Stimulated activated CD4-positive, alpha-beta T cell treated with anti-CD3 and anti-CD28 coated beads, Interleukin-4, amount 100 ng/mL, for 4 hours (primary cell): ENCODE data around the gene IFT122.

Experiments
- DNase-seq, 2 experiments: peaks; one replicate each; pipeline ENCODE4 v3.0.0-alpha.2; 2020

The IFT122 gene

DNA sequence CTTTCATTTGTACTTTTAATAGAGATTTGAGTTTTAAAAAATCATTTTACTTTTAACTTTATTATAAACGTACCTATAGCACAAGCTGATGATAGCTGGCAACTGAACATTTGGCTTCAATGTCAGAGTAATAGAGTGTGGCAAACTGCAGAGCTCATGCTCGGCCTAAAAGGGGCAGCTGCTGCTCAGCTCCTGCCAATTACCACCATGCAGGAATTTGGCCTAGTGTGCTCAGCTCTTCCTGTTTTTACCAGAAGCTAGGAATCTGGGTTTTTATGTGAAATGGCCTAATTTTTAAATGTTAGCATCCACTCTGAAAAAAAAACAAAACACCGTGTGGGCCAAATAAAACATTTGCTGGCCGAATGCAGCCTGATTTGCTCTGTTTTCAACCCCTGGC is 1.8 kb downstream of the IFT122 start:
- DNase-seq, result no peak

- no peak for DNase-seq
These were observed 2.5 kb downstream of the IFT122 start for GRCh38 chr3:129442486-129442885.

GRCh38 chr3:129442947-129443346 is 2.9 kb downstream of the IFT122 start:
- DNase-seq, result no peak

- DNase-seq, result no peak
These were observed 5.4 kb downstream of the IFT122 start for GRCh38 chr3:129445471-129445870.

GRCh38 chr3:129446926-129447325 is 6.9 kb downstream of the IFT122 start:
- DNase-seq, result no peak

DNA sequence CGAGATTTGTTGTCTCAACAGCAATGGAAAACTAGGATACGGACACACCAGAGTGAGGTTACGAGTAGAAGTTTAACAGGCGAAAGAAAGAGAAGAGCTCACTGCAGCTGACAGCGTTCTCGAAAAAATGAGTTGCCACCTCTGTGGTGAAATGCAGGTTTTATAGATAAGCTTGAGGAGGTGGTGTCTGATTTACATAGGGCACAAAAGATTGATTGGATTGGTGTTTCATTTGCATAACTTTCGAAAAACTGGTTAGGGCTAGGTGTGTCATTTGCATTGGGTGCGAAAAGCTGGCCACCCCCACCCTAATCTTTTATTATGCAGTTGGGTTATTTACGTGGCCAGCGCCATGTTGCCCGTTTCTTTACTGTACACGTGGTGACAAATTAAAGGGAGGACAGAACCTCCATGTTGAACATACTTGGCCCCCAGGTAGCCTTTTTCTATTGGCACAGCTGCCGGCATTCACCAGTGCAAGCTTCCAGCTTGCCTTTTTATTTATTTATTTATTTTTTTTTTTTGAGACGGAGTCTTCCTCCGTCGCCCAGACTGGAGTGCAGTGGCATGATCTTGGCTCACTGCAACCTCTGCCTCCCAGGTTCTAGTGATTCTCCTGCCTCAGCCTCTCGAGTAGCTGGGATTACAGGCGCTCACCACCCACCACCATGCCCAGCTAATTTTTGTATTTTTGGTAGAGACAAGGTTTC is 8.3 kb downstream of the IFT122 start:
- DNase-seq, result no peak

DNA sequence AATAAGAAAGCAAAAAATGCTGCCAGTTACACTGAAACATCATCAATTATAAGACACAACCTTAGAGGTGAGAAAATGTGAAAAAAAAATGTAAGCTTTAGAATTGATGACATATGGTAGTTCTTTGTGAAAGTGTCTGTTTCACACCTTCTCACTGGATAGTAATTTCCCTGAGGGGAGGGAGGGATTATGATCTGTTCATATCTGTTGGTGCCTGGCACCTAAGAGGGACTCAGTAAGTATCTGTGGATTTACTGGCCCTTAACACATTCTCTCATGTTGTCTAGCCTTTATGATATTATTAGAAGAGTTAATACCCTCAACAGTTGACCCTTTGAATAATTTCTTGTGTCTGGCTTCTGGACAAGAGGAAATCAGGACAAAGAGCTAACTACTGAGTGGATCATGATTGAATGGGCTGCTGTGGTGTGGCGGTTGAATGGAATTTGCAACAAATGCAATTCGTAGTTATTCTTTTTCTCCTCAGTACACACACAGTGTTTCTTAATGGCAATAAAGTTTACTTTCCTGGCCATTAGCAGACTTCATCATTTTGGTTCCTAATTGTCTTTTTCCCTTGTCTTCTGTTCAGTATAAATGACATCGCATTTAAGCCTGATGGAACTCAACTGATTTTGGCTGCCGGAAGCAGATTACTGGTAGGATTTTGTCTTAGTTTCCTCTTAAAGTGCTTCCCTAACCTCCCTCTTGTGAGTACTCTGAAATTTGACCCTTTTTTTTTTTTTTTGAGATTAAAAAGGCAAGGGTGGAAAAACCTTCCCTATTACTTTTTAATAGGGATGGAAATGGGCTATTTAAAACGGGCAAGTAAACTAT is 9.5 kb downstream of the IFT122 start:
- DNase-seq, result no peak

- DNase-seq, result no peak
These were observed 13.7 kb downstream of the IFT122 start for GRCh38 chr3:129453732-129454131.

GRCh38 chr3:129460155-129460554 is 20.1 kb downstream of the IFT122 start:
- no peak for DNase-seq

DNA sequence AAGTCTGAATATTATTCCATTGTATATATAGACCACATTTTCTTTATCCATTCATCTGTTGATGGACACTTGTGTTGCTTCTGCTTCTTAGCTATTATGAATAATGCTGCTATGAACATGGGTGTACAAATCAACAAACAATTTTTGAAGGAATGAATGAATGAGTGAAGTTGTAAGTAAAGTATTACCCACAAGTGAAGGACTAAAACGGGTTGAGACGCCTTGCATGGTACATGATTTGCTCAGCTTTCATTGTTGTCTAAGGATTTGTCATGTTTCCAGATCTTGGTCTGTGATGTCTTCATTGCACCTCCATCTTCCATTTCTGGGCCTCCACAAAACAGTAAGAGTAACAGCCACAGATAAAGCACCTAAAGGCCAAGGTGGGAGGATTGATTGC is 20.5 kb downstream of the IFT122 start:
- DNase-seq, result no peak

- DNase-seq, result no peak
These were observed 21.0 kb downstream of the IFT122 start for GRCh38 chr3:129461022-129461421.

GRCh38 chr3:129461461-129462146 is 21.6 kb downstream of the IFT122 start:
- no peak for DNase-seq

DNA sequence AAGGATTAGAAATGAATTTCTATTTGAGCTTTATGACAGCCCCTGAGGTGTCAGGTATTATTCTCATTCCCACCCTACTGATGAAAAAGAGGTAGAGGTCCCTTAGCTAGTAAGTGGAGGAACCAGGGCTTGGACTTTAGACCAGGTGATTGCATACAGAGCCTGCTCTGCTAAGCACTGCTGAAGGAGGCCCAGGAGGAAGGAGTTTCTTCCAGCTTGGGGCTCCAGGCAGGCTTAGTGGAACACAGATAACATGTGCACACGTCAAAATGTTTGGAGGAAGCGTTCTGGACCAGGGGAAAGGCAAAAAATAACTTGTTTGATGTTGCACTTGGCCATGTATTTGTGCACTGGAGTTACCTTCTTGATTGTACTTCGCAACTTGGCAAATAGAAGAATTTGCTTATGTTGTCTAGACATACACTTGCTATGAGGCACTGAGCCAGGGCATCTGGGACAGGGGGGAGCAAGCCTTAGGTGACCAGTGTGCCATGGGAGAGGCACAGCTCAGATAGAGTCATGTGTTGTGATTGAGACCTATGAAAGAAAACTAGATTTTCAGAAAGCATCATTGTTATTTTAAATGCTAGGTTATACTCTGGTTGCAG is 22.4 kb downstream of the IFT122 start:
- no peak for DNase-seq

DNA sequence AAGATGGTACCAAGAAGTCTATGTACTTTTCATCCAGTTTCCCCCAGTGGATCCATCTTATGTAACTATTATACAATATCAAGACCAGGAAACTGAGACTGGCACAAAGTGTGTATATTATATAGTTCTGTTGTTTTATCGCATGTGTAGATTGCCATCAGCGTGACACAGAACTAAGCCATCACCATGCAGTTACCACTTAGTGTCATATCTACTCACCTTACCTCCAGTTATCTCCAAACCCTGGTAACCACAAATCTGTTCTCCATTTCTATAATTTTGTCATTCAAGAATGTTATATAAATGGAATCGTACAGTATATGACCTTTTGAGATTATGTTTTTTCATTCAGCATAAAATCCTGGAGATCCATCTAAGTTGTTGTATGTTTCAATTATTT is 23.1 kb downstream of the IFT122 start:
- DNase-seq, result no peak

- no peak for DNase-seq
These were observed 23.7 kb downstream of the IFT122 start for GRCh38 chr3:129463716-129464115.

GRCh38 chr3:129467932-129468331 is 27.9 kb downstream of the IFT122 start:
- no peak for DNase-seq

DNA sequence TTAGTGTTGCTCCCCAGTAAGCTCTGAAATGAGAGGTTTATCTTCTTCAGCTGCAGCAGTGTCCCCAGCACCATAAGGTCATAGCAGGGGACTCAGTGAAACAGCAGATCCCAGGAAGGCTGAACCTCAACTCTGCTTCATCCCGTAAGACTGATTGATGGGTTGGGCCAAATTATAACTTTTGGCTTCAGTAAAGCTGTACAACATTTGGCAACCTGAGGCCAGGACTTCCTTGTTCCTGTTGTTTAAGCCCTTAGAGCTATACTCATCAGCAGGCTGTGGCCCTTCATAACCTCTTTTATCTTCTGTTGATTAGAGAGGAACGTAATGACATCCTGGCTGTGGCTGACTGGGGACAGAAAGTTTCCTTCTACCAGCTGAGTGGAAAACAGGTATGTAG is 29.0 kb downstream of the IFT122 start:
- DNase-seq, result no peak

- DNase-seq, result no peak
These were observed 30.8 kb downstream of the IFT122 start for GRCh38 chr3:129470861-129471260.

GRCh38 chr3:129473067-129473768 is 33.2 kb downstream of the IFT122 start:
- DNase-seq, result no peak

DNA sequence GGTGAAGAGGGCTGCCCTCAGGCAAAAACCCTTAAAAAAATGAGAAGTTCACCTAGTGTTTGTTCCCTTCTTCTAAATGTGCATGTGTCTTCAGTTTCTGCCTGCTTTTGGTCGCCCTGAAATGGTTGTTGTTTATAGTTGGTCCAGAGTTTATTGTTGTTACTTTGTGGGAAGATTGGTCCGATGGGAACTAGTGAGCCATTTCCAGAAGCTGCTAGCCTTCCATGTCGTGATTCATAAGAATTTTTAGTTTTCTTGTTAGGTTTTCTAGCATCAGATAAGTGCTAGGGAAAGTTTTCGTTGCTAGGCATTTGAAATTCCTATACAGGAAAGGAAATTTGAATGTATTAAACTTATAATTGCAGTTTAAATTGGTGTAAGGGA is 33.7 kb downstream of the IFT122 start:
- no peak for DNase-seq

DNA sequence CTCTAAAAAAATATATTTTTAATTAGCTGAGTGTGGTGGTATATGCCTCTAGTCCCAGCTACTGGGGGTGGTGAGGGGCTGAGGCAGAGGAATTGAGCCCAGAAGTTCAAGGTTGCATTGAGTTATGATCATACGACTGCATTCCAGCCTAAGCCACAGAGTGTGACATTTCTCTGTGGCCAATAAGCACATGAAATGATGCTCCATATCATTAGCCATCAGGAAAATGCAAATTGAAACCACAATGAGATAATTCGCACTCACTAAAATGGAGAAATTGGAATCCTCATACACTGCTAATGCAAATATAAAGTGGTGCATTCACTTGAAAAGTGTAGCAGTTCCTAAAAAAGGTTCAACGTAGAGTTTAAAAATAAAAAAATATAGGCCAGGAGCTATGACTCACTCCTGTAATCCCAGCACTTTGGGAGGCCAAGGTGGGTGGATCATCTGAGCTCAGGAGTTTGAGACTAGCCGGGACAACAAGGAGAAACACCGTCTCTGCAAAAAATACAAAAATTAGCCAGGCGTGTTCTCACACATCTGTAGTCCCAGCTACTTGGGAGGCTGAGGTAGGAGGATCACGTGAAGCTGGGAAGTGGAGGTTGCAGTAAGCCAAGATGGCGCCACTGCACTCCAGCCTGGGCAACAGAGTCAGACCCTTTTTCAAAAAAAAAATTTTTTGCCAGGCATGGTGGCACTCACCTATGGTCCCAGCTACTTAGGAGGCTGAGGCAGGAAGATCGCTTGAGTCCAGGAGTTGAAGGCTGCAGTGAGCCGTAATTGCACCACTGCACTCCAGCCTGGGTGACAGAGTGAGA is 35.2 kb downstream of the IFT122 start:
- no peak for DNase-seq

GRCh38 chr3:129475863-129476262 is 35.8 kb downstream of the IFT122 start:
- no peak for DNase-seq
